Lung (tissue), 12 donors: ENCODE data around the gene ADNP2. TPM values are rescaled to one million over a fixed set of nuclear protein-coding genes. Genes with fewer than 3 reads are reported as not detected.

Source experiments
- ATAC-seq: fragments of 200-7000 bp; cut with Tn5 transposase; one replicate; pipeline ENCODE4 v1.9.1; 2020; ENCODE audit warnings: moderate number of reproducible peaks; ENCODE audit not compliant: insufficient read depth, low FRiP score
- DNase-seq, 3 donors: peaks; one replicate each; pipeline ENCODE4 v3.0.0-alpha.2; 2013 to 2017
- H3K27ac ChIP-seq, 2 donors: one replicate each; pipeline ENCODE4 v1.5.1; 2013; ENCODE audit warnings: mild to moderate bottlenecking in 2 of 2, moderate library complexity in 2 of 2, control low read depth in 1 of 2, inconsistent platforms in 1 of 2, low read depth in 1 of 2, low read length in 1 of 2
- H3K27me3 ChIP-seq, 3 donors: one replicate each; pipeline ENCODE4 v1.5.1; 2013; ENCODE audit warnings: low read length in 2 of 3; ENCODE audit not compliant: control insufficient read depth in 3 of 3, insufficient read depth in 3 of 3
- H3K36me3 ChIP-seq, 4 donors: one replicate each; pipeline ENCODE4 v1.5.1; 2013; ENCODE audit warnings: low read length in 4 of 4, mild to moderate bottlenecking in 1 of 4, moderate library complexity in 1 of 4; ENCODE audit not compliant: control insufficient read depth in 4 of 4, insufficient read depth in 4 of 4
- H3K4me1 ChIP-seq, 5 donors: one replicate each; pipeline ENCODE4 v1.5.1; 2013; ENCODE audit warnings: low read length in 5 of 5, mild to moderate bottlenecking in 2 of 5, moderate library complexity in 1 of 5; ENCODE audit not compliant: control insufficient read depth in 5 of 5, insufficient read depth in 5 of 5
- H3K4me3 ChIP-seq: one replicate; pipeline ENCODE4 v1.5.1; 2013; ENCODE audit warnings: mild to moderate bottlenecking, control low read depth, moderate library complexity
- H3K9ac ChIP-seq, 2 donors: one replicate each; pipeline ENCODE4 v1.5.1; 2013; ENCODE audit warnings: low read length in 2 of 2, control low read depth in 1 of 2; ENCODE audit not compliant: insufficient read depth in 1 of 2
- H3K9me3 ChIP-seq, 4 donors: one replicate each; pipeline ENCODE4 v1.5.1; 2013; ENCODE audit warnings: low read length in 3 of 4, mild to moderate bottlenecking in 1 of 4, moderate library complexity in 1 of 4; ENCODE audit not compliant: control insufficient read depth in 4 of 4, insufficient read depth in 3 of 4
- WGBS, 2 donors: extraction: QIAGEN DNeasy Blood & Tissue Kit; methylation state at CpG; one replicate each; pipeline ENCODE4 v1.1.7; 2013; 5-methylcytosine and 5-hydroxymethylcytosine counted together
- polyA plus RNA-seq, 2 donors: library from polyadenylated mRNA; stranded (reverse); fragments of 200-250 nt; gene quantifications; one replicate each; pipeline ENCODE4 v1.2.1, GENCODE V29; 2013
- total RNA-seq, 2 donors: library from RNA; depleted of rRNA in 1 of 2; stranded (reverse); fragments of >200 nt in 1 of 2; gene quantifications; one replicate each; pipeline ENCODE4 v1.2.1, GENCODE V29; 2014 to 2021
- TF ChIP-seq, protein P1 (sequence below): IDR thresholded peaks from 2 replicates; pipeline ENCODE4 v1.5.1; 2012; ENCODE audit warnings: mild to moderate bottlenecking; ENCODE audit errors: control extremely low read depth, extremely low read depth
- donor health status: control.
- donor health status: control.
- donor health status: Bipolar disorder and iron deficiency.
- donor health status: healthy.
- donor health status: DM: yes; HTN: yes; CAD: no.

ADNP2 gene
- total and polyA plus RNA-seq, 4 donors: 4.9 to 16.3 (median 12.1) TPM

DNA sequence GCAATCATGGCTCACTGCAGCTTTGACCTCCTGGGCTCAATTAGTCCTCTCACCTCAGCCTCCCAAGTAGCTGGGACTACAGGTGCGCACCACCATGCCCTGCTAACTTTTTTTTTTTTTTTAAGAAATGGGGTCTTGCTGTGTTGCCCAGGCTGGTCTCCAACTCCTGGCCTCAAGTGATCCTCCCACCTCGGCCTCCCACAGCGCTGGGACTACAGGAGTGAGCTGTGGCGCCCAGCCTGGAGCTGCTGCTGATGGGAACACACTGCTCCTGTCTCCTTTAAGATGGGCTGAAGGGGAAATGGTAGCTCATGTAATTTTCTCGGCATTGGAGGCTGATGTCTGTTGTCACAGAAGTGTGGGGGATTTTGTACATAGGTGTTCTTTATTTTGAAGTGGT, 34.9 kb upstream of the ADNP2 start:
- Histone ChIP-seq H3K9me3 (no peaks in the 10 kb centered on the region), H3K4me3 (no peak overlapping the region), H3K27ac (no peak overlapping the region), H3K4me1 (no peaks in the 10 kb centered on the region), H3K9ac (no peak overlapping the region), H3K27me3 (no peaks in the 10 kb centered on the region), H3K36me3 (peaks cover 0 to 3% (median 0%) of the 10 kb centered on the region in 4 donors)
- WGBS, 2 donors: 95 to 96% methylated on average over 5 of the region's 5 CpGs
- DNase-seq: no peak
- no peak for ATAC-seq
- TF ChIP-seq, protein P1, sequence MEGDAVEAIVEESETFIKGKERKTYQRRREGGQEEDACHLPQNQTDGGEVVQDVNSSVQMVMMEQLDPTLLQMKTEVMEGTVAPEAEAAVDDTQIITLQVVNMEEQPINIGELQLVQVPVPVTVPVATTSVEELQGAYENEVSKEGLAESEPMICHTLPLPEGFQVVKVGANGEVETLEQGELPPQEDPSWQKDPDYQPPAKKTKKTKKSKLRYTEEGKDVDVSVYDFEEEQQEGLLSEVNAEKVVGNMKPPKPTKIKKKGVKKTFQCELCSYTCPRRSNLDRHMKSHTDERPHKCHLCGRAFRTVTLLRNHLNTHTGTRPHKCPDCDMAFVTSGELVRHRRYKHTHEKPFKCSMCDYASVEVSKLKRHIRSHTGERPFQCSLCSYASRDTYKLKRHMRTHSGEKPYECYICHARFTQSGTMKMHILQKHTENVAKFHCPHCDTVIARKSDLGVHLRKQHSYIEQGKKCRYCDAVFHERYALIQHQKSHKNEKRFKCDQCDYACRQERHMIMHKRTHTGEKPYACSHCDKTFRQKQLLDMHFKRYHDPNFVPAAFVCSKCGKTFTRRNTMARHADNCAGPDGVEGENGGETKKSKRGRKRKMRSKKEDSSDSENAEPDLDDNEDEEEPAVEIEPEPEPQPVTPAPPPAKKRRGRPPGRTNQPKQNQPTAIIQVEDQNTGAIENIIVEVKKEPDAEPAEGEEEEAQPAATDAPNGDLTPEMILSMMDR: no peak

DNA sequence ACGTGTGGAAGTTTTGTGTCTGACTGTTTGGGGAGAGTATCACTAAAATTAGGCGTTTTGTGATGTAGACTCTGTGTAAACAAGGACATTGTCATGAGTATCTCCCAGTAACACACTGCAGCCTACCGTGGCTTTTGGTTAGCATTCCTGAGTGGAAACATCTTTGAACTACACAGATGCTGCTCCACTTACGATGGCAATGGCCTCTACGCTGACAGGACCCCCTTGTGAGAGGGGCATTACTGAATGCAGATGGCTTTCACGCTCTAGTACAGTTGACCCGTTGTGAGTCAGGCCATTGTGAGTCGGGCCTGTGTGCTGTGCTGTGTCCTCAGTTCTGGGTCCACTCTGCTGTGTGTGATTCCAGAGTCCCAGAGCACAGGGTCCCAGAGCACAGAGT, 34.4 kb upstream of the ADNP2 start:
- TF ChIP-seq, protein P1: no peak
- H3K27ac ChIP-seq: no peak overlapping the region
- peaks cover 0 to 3% (median 0%) of the 10 kb centered on the region in 4 donors for H3K36me3 ChIP-seq
- no peak for ATAC-seq
- no peak overlapping the region for H3K9ac ChIP-seq
- H3K4me1 ChIP-seq: no peaks in the 10 kb centered on the region
- no peak for DNase-seq
- H3K4me3 ChIP-seq: no peak overlapping the region
- no peaks in the 10 kb centered on the region for H3K27me3 ChIP-seq
- no peaks in the 10 kb centered on the region for H3K9me3 ChIP-seq
- 70 to 75% methylated on average over 8 of the region's 8 CpGs for WGBS, 2 donors

DNA sequence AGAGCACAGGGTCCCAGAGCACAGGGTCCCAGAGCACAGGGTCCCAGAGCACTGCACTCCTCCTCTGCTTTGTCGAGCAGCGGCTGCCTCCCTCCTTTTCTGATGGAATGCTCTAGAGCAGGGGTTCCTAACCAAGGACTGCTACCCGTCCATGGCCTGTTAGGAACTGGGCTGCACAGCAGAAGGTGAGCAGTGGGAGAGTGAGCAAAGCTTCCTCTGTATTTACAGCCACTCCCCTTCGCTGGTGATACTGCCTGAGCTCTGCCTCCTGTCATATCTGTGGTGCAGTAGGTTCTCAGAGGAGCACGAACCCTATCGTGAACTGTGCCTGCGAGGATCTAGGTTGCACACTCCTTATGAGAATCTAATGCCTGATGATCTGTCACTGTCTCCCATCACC, 33.1 kb upstream of the ADNP2 start:
- ATAC-seq (no peak), DNase-seq (no peak)
- Histone ChIP-seq H3K27me3 (no peaks in the 10 kb centered on the region), H3K9ac (no peak overlapping the region), H3K36me3 (peaks cover 0 to 3% (median 0%) of the 10 kb centered on the region in 4 donors), H3K4me1 (no peaks in the 10 kb centered on the region), H3K27ac (no peak overlapping the region), H3K4me3 (no peak overlapping the region), H3K9me3 (no peaks in the 10 kb centered on the region)
- TF ChIP-seq, protein P1: no peak
- WGBS, 2 donors: 93 to 96% methylated on average over 7 of the region's 7 CpGs

DNA sequence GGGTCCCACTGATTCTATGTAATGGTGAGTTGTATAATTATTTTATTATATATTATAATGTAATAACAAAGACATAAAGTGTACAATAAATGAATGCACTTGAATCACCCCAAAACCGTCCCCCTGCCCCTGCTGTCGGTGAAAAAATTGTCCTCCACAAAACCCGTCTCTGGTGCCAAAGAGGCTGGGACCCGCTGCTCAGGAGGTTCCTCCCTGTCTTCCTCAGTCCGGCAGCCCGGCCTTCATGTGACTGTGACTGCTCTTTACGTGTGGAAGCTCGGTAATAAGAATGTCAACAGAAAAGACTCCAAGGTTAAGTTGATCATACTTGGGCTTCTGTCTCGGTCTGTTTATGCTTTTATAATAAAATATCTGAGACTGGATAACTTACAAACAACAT, 32.7 kb upstream of the ADNP2 start:
- 95 to 96% methylated on average over 9 of the region's 9 CpGs for WGBS, 2 donors
- TF ChIP-seq, protein P1: no peak
- H3K4me3 ChIP-seq: no peak overlapping the region

More for the DNA sequence above, 32.7 kb upstream of the ADNP2 start:
- ATAC-seq (no peak), DNase-seq (no peak)
- Histone ChIP-seq H3K27ac (no peak overlapping the region), H3K4me1 (no peaks in the 10 kb centered on the region), H3K27me3 (no peaks in the 10 kb centered on the region), H3K9me3 (no peaks in the 10 kb centered on the region), H3K9ac (no peak overlapping the region), H3K36me3 (peaks cover 0 to 3% (median 0%) of the 10 kb centered on the region in 4 donors)
